HG03457 (cell line): ENCODE results near the gene CRNKL1.

Experiments
- ATAC-seq: cut with Tn5 transposase; IDR thresholded peaks from one replicate; pipeline ENCODE4 v1.9.1; 2021; ENCODE audit warnings: moderate number of reproducible peaks; ENCODE audit not compliant: unreplicated experiment

Gene CRNKL1

DNA sequence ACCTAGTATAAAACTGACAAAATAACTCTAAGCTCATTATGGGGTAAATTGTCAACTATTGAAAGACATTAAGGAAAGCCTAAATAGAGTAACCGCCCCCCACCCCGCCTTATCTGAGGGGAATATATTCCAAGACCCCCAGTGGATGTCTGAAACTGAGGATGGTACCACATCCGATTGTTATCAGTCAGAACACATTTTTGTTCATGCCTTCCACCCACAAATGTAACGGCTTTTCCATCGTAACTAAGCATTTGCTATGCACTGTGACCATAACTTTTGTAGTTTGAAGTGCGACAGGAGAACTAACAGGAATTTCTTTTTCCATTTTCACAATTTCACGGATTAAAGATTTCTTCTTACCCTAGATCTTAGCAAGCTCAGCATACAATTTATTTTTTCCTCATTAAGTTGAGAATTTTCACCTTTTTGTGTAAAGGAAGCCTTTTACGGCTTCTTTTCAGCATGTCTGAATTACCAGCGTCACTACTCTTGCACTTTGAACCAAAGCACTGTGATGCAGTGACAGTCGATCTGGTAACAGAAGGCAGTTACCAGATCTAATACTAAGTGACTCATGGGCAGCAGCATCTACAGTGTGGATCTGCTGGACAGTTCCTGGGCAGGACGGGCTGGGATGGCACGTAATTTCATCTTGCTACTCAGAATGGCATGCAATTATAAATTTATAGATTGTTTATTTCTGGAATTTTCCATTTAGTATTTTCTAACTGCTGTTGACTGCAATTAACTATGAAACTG is 11.9 kb upstream of the CRNKL1 start:
- ATAC-seq: no peak

DNA sequence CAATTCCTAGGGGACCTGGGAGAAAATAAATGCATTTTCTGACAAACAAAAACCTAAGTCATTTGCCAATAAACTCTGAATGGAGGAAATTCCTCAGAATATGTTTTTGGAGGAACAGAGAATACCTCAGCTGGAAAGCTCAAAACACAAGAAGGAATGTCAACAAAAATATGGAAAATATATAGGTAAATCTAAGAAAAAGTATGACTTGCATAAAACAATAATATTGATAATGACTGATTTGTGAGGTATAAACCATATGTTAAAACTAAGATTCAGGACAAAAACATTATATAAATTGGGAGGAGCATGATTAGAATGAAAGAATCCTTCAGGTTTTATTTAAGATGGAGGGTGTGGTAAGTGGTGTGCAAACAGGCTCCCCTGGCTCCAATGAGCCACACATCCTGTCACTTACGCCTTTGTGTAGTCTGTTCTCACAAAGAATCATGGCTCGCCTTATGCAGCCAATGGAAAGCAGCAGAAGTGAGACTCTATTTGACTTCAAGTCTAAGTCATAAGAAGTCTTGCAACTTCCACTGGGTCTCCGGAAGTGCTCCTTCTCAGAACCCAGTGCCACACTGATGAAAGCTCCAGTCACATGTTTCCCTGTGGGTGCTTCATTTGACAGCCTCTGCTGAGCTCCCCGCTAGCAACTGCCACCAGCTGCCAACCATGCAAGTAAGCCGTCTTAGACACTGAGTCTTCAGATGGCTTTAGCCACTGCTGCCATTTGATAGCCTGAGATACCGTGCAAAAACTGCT is 8.2 kb upstream of the CRNKL1 start:
- ATAC-seq: no peak

DNA sequence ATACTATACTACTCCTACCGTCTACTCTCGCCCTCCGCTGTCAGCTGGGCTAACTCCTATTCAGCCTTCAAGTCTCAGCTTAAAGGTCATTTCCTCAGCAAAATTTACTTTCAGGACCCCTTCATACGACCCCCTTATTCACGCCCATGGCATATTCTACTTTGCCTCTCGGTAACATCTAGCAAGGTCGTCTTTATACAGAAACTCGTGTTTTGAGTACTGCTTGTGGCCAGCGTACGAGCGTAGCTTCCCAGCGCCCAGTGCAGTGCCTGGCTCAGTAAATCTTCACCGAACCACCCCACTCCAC is 546 bp downstream of the CRNKL1 start:
- no peak for ATAC-seq

DNA sequence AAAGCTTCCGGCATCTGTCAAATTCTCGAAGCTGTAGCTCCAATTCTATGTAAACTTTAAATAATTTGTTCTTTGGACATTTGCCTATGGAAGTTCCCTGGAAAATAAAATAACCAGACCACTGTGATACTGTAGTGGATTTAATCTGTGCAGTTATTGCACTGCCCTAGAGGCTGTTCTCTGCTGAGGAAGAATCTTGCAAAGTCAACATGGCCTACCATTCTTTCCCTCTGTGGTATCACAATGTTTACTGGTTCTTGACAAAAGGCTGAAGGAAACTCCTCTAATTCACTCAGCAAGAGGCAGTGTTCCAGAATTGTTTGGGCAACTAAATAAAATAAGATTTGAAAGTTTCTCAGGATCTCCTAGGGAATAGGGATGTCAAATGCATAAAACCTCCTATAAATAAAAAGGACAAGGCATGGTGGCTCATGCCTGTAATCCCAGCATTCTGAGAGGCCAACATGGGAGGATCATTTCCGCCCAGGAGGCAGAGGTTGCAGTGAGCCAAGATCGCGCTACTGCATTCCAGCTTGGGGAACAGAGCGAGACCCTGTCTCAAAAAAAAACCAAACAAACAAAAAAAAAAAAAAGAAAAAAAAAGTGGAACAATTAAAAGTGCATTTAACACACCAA is 12.4 kb downstream of the CRNKL1 start:
- ATAC-seq: no peak

DNA sequence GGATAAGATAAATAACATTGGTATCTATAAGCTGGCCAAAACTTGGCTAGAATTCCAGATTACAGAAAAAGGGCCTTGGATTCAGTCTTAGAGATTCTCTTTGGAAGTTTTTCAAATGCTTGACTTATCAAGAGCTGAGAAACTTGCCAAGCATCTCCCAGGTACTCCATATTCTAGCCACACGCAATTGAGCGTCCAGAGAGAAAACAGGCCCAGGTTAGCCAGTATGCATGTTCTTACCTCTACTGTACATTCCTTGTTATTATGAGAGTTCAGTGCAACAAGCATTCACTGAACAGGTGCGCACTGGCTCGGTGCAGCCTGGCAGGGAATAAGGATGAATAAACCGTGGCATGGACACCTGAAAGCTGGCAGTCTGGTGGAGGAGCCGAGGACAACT is 13.7 kb downstream of the CRNKL1 start:
- ATAC-seq: no peak

DNA sequence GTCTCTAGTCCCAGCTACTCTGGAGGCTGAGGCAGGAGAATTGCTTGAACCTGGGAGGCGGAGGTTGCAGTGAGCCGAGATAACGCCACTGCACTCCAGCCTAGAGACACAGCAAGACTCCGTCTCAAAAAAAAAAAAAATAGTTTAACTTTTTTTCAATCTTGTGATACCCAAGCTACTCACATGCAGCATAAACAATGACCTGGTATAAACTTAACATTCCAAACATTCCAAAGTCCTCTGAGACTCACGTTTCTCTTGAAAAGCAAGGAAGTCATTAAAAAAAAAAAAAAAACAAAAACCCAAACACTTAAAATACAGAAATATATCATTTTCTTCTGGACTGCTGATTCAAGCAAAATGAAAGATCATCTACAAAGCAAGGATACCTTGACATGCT is 14.3 kb downstream of the CRNKL1 start:
- ATAC-seq: no peak

DNA sequence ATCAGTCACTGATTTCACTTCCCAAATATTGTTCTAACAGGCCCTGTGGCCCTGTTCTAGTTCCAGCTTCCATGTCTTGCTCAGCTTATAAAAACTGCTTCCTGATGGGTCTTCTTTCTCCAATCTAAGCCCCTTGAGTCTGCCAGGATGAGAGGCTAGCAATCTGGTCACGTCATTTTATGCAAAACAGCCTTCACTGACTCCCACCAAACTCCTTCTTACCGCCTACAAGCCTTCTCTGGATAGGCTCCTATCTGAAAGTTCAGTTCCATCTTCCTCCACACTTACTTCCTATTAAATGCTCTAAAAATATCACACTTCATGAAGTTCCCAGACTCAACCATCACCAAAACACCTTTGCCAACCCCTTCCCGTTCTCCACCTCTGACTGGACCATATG is 15.5 kb downstream of the CRNKL1 start:
- ATAC-seq: no peak

DNA sequence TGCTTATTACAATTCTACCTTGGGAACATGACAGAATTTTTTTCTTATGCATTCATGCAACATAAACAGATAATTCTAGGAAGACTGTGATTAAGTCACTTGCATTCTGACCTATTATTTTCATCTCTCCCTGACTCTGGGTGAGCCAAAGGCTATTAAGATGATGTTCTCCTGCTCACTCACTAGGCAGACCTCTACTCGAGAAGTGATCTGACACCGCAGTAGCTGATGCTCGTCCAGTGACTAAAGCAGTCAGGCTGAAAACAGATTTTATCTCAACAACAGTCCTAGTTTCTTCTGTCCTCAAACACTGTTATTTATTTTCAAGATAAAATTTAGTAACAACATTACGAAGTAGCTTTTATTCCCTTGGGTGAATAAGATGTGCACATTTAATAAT is 17.8 kb downstream of the CRNKL1 start:
- no peak for ATAC-seq

DNA sequence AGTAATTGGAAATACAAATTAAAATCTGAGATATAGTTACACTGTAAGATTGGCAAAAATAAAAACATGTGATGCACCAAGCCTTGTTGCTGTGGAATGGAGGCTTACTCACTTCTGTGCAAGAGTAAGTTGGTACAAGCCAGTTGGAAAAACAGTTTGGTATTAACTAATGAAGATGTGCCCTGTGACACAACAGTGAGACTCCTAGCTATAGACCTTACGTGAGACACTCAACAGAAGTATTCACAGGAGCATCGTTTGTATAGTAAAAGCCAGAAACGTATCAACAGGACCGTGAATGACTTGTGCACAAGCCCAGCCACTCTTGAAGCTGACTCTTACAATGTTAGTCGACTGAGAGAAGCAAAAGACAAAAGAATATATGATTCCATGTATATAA is 20.5 kb downstream of the CRNKL1 start:
- ATAC-seq: no peak

DNA sequence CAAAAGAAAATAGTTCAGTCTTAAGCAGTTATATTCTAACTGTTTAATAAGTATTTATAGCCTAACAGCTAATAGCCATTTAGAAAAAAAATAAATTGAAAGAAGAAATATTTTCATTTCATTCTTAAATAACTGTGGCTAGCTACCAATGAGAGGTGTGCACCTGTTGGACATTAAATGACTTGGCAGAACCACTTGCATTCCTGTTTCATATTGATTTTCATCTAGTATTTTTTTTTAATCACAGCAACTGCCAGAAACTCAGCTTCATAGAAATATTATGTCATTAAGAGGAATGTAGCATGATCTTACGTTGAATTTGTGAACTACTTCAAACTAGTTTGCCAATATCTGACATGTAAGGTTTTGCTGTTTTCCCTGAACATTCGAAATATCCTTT is 25.0 kb downstream of the CRNKL1 start:
- no peak for ATAC-seq

DNA sequence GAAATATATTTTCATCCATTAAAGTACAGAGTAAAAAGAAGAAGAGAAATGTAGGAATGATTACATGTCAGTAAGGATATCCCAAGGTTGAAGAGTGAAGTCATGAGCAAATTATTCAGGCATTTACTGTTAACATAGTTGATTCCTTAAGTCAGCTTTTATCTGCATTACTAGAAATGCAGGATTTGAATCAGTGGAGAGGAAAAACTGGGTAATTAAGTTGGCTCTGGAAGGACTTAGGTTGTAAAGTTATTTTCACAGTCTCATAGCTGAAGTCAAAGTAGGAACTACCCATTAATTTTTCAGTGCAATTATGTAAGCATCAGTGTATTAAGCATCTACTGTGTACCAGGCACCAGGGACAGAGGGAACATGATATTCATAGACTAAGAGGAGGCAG is 27.3 kb downstream of the CRNKL1 start:
- no peak for ATAC-seq

DNA sequence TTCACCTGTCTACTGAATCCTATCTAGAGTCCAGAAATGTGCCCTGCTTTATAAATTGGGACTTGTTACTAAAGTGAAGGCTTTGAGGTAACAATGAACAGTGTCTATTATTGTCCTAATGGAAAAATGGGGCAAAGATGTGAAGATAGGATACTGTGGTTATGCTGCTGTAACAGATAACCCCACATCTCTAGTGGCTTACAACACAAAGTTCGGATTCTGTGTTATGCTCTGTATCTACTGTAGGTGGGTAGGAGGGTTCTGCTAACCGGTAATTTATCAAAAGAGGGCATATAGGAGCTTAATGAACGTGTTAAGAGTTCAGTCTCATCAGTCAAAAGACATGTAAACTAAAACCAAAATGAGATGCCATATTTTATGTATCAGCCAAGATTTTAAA is 28.9 kb downstream of the CRNKL1 start:
- no peak for ATAC-seq

DNA sequence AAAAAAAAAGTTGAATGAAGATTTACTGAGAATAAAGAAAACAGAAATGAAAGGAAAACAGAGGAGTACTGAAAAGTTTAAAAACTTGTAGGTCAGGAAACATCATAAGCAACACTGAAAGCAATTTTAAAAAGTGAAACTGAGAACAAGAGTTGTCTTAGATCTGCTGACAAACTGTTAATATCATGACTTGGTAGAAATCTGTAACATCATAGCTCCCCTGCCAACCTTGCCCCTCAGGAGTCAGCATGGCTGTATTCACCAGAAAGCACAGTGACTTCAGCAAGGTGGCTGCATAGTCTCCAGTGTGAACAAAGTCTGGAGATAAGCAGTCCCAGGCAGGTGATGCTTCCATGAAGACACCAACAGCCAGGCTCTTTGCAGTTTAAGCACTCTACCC is 29.8 kb downstream of the CRNKL1 start:
- ATAC-seq: peak; percentile 58

DNA sequence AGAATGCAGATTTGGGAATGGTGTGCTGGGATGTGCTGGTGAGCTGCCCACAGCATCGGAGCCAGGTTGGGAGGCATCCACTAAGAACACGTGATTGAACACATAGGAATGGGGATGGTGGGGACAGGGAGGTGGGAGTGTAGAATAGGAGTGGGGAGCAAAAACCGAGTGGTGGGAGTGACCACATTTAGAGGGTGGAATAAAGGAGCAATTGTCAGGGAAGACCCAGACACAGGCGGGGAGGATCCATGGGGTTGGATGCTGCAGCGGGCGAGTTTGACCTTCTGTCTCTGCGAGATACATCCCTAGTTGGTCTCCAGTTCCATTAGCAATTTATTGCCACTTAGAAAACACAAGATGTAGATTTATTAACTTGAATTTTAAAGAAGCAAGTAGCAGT is 30.4 kb downstream of the CRNKL1 start:
- no peak for ATAC-seq

DNA sequence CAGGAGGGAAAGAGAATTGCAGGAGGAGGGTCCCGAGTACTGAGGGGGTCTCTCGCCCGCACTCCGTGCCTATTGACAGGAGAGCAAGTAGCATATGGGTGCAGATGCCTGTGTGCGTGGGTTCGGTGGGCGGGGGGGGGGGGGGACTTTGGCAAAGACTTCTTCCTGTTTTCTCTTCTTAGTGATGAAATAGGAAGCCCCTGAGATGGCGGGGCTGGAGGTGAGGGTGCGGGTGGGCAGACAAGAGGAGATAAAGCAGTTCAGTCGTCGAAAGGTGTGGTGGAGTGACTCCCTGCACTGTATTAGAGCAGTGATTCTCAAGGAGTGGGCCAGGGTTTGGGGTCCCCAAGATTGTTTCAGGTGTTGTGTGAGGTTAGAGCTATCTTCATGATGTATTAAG is 31.4 kb downstream of the CRNKL1 start:
- ATAC-seq: no peak

DNA sequence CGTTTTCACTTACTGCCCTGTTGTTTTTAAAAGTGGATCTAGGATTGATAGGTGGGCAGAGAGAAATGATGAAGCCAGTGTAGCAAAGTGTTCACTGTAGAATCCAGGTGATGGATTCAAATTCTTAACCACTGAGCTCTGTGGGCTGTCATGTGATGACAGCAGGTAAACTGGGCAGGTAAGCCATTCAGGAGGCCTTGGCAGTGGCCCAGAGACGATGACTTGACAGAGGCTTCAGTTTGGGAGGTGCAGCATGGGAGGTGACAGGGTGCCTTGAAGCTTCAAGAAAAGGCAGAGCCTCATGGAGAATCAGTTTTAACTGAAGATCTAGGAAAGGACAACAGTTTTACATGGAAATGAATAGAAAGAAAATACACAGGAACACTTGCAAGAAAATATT is 33.1 kb downstream of the CRNKL1 start:
- no peak for ATAC-seq

DNA sequence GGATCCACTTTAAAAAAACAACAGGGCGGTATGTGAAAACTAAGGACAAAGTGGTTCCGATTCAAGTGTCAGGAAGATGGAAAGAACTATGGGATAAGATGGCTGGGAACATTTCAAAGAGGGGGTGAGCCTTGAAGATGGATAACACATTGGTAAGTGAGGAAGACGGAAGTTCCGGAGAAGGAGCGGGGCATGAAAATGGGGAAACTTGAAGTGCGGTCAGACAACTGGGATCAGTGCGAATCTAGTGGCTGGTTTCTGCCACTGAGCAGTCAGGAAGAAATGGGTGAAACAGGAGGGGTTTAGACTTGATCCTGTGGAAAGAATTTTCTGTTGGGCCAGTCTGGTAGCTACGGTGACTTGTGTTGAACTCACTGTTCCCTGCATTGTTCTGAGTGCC is 33.9 kb downstream of the CRNKL1 start:
- no peak for ATAC-seq

DNA sequence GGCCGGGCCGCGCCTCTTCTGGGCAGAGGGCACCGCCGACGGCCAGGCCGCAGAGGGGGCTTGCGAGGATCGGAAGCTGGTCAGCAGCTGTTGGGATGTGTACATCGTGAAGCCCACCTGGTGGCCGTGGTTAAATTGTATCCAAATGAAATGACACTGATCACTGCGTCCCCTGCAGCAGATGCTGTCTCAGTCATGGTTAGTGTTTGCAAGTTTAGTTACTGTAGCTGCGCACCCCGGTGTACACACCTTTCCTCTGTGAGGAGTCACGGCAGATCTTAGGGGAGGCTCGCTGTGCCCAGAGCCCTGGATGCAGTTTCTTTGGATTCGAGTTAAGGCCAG is 34.5 kb downstream of the CRNKL1 start:
- ATAC-seq: no peak

DNA sequence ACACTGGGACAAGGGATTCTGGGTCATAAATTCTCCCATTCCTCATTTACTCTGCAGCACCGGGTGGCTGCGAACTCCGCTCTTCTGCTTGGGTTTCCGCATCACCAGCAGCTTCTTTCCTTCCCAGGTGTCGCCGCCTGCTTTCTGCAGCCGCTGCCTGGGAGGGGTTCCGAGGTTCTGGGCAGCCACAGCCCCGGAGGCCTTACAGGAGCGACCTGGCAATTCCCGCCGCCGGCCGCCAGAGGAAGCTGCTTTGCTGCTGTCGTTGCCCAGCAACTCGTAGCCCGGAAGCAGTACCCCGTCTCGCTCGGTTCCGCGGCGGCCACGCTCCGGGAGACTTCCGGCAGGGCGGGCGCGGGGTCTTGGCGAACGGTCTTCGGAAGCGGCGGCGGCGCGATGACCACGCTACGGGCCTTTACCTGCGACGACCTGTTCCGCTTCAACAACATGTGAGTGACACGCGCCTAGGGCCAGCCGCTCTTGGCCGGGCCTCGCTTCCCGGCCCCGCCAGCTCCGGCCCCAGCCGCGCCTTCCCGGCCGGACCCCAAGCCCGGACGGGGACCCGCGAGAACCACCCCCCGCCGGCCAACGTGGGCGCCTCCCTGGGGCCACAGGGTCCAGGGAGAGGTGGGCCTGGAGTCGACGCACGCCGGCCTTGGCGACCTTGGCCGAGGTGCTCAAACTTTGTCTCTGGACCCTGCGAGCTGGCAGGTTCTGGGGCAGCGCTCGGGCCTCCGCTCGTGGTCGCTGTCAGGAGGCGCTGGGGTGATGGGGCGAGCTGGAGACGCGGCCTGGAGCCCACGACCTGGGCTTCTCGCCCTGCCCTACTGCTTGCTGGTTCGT is 35.0 kb downstream of the CRNKL1 start, which contains the start of gene NAA20:
NAA20 (plus strand) TSS at position 362 of the 843 bp plus-strand sequence; CDS start at position 397, 35 bp downstream.
- peak; percentile 97 for ATAC-seq

DNA sequence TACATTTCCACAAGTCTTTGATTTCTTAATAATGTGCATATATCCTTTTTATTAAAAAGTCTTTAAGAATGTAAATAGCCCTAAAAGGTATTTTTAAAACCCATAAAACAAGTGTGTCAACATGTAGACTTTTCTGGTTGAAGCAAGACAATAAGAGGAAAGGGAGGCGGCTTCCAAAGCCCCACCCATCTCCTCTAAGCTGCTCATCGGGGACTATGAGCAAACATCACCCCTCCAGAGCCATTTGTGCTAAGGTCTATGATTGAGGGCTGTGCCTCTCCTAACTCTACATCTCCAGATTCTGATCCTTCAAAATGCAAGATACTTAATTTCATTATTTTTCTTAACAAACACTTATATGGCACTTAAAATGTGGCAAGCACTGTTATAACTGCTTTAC is 37.6 kb downstream of the CRNKL1 start:
- no peak for ATAC-seq

DNA sequence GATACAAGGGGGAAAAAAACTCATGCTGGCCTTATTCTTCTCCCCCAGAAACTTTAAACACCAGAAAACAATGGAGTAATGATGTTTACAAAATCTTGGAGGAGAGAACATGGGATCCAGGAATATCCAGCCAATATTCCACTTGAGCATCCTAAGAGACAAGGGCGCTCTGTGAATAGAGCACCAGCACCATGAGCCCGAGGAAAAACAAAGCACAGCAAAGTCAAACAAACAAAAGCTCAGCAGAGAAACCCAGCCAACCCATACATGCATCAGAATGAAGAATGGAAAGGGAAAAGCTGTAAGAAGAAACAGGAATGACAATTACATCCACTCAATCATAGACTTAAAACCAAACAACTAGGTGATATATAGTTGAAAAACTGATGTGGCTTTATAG is 39.7 kb downstream of the CRNKL1 start:
- ATAC-seq: no peak
